Hepatocyte (in vitro differentiated cells): ENCODE results near the gene GDPD5. TPM values are rescaled to one million over a fixed set of nuclear protein-coding genes. Genes with fewer than 3 reads are reported as not detected.

Experiments
- DNase-seq: peaks from one replicate; pipeline ENCODE4 v3.0.0-alpha.2; 2016; ENCODE audit warnings: low spot score
- H2AFZ ChIP-seq: fragments of 200-600 bp; sonication (generic); 2 replicates; pipeline ENCODE4 v1.6.0; 2016; ENCODE audit warnings: antibody characterized with exemption, mild to moderate bottlenecking
- H3K27ac ChIP-seq: fragments of 200-600 bp; sonication (generic); 2 replicates; pipeline ENCODE4 v1.5.1; 2016; ENCODE audit warnings: mild to moderate bottlenecking
- H3K27me3 ChIP-seq: fragments of 200-600 bp; sonication (generic); 2 replicates; pipeline ENCODE4 v1.6.1; 2016
- H3K36me3 ChIP-seq: fragments of 200-600 bp; sonication (generic); replicated peaks from 2 replicates; pipeline ENCODE4 v1.5.1; 2016; ENCODE audit warnings: low read depth; ENCODE audit not compliant: insufficient read depth
- H3K4me1 ChIP-seq: fragments of 200-600 bp; sonication (generic); 2 replicates; pipeline ENCODE4 v1.5.1; 2016; ENCODE audit warnings: mild to moderate bottlenecking, moderate library complexity; ENCODE audit not compliant: insufficient read depth
- H3K4me2 ChIP-seq: fragments of 200-600 bp; sonication (generic); 2 replicates; pipeline ENCODE4 v1.6.0; 2016
- H3K4me3 ChIP-seq: fragments of 200-600 bp; sonication (generic); 2 replicates; pipeline ENCODE4 v1.5.1; 2016; ENCODE audit warnings: mild to moderate bottlenecking
- H3K79me2 ChIP-seq: fragments of 200-600 bp; sonication (generic); 2 replicates; pipeline ENCODE4 v1.6.0; 2017; ENCODE audit warnings: mild to moderate bottlenecking
- H3K9me2 ChIP-seq: fragments of 200-600 bp; sonication (generic); replicated peaks from 2 replicates; pipeline ENCODE4 v1.6.0; 2017; ENCODE audit warnings: mild to moderate bottlenecking; ENCODE audit not compliant: insufficient read depth
- H3K9me3 ChIP-seq: fragments of 200-600 bp; sonication (generic); 2 replicates; pipeline ENCODE4 v1.5.1; 2016; ENCODE audit warnings: low read depth, mild to moderate bottlenecking
- H4K20me1 ChIP-seq: fragments of 200-600 bp; sonication (generic); 2 replicates; pipeline ENCODE4 v1.6.0; 2016; ENCODE audit warnings: mild to moderate bottlenecking; ENCODE audit not compliant: insufficient read depth, poor library complexity, severe bottlenecking
- EZH2 ChIP-seq: fragments of 200-600 bp; sonication (generic); IDR thresholded peaks from 2 replicates; pipeline ENCODE4 v1.6.1; 2016; ENCODE audit warnings: antibody characterized with exemption, mild to moderate bottlenecking, borderline replicate concordance
- EZH2phosphoT487 ChIP-seq: fragments of 200-600 bp; sonication (generic); IDR thresholded peaks from one replicate; pipeline ENCODE4 v1.6.1; 2018; ENCODE audit warnings: antibody characterized with exemption, mild to moderate bottlenecking, low read depth, moderate library complexity; ENCODE audit not compliant: unreplicated experiment, severe bottlenecking
- WGBS: methylation state at CpG from one replicate; pipeline ENCODE4 v1.1.6; 2016; ENCODE audit warnings: low lambda C conversion rate; ENCODE audit errors: missing lambda C conversion rate; 5-methylcytosine and 5-hydroxymethylcytosine counted together
- polyA plus RNA-seq: library from polyadenylated mRNA; unstranded; fragments of >200 nt; fragmentation: Nextera tagmentation; extraction: Ambion mirVana; gene quantifications from 2 replicates; pipeline ENCODE4 v1.2.1, GENCODE V29; 2016
- total RNA-seq: library from RNA; depleted of rRNA; stranded (reverse); fragments of >200 nt; gene quantifications from 2 replicates; pipeline ENCODE4 v1.2.3, GENCODE V29; 2014
- TF ChIP-seq, protein P1 (sequence below): fragments of 200-600 bp; sonication (generic); IDR thresholded peaks from 2 replicates; pipeline ENCODE4 v1.5.1; 2016; ENCODE audit warnings: antibody characterized with exemption, mild to moderate bottlenecking; ENCODE audit not compliant: poor library complexity

Gene GDPD5
- total and polyA plus RNA-seq, 2 experiments from 2014 or later: 5.2 to 8.9 TPM

- no peaks in the 10 kb centered on the region for H3K36me3 ChIP-seq
- 83% methylated on average over 12 of the region's 13 CpGs for WGBS
Measured at GRCh38 chr11:75439495-75440120, 86.1 kb downstream of the GDPD5 start.

GRCh38 chr11:75439026-75439425, 86.7 kb downstream of the GDPD5 start:
- H2AFZ ChIP-seq: no peak overlapping the region
- no peak overlapping the region for H3K4me3 ChIP-seq
- H3K27me3 ChIP-seq: no peaks in the 10 kb centered on the region
- H3K79me2 ChIP-seq: no peaks in the 10 kb centered on the region
- no peak overlapping the region for H3K27ac ChIP-seq
- no peaks in the 10 kb centered on the region for H3K4me1 ChIP-seq
- no peaks in the 10 kb centered on the region for H3K9me2 ChIP-seq
- H4K20me1 ChIP-seq: no peaks in the 10 kb centered on the region
- 74% methylated on average over 13 of the region's 14 CpGs for WGBS
- H3K9me3 ChIP-seq: no peaks in the 10 kb centered on the region
- no peaks in the 10 kb centered on the region for H3K36me3 ChIP-seq
- TF ChIP-seq, protein P1, sequence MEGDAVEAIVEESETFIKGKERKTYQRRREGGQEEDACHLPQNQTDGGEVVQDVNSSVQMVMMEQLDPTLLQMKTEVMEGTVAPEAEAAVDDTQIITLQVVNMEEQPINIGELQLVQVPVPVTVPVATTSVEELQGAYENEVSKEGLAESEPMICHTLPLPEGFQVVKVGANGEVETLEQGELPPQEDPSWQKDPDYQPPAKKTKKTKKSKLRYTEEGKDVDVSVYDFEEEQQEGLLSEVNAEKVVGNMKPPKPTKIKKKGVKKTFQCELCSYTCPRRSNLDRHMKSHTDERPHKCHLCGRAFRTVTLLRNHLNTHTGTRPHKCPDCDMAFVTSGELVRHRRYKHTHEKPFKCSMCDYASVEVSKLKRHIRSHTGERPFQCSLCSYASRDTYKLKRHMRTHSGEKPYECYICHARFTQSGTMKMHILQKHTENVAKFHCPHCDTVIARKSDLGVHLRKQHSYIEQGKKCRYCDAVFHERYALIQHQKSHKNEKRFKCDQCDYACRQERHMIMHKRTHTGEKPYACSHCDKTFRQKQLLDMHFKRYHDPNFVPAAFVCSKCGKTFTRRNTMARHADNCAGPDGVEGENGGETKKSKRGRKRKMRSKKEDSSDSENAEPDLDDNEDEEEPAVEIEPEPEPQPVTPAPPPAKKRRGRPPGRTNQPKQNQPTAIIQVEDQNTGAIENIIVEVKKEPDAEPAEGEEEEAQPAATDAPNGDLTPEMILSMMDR: no peak
- TF ChIP-seq EZH2phosphoT487 (no peak), EZH2 (no peak)
- no peak overlapping the region for H3K4me2 ChIP-seq
- DNase-seq: no peak

More at GRCh38 chr11:75439495-75440120, 86.1 kb downstream of the GDPD5 start:
- Histone ChIP-seq H3K4me1 (no peaks in the 10 kb centered on the region), H3K9me2 (no peaks in the 10 kb centered on the region), H3K27ac (no peak overlapping the region), H3K9me3 (no peaks in the 10 kb centered on the region), H3K4me2 (no peak overlapping the region), H3K4me3 (no peak overlapping the region), H3K79me2 (no peaks in the 10 kb centered on the region), H4K20me1 (no peaks in the 10 kb centered on the region), H2AFZ (no peak overlapping the region), H3K27me3 (no peaks in the 10 kb centered on the region)
- no peak for TF ChIP-seq EZH2
- no peak for TF ChIP-seq EZH2phosphoT487
- TF ChIP-seq, protein P1: no peak
- DNase-seq: no peak

GRCh38 chr11:75437966-75438659, 87.6 kb downstream of the GDPD5 start:
- no peaks in the 10 kb centered on the region for H3K36me3 ChIP-seq
- no peak overlapping the region for H3K4me2 ChIP-seq
- H3K27ac ChIP-seq: no peak overlapping the region
- H2AFZ ChIP-seq: no peak overlapping the region
- no peaks in the 10 kb centered on the region for H3K9me3 ChIP-seq
- peaks cover 8% of the 10 kb centered on the region for H3K27me3 ChIP-seq
- no peak overlapping the region for H3K4me3 ChIP-seq
- DNase-seq: no peak
- H3K79me2 ChIP-seq: no peaks in the 10 kb centered on the region
- H4K20me1 ChIP-seq: no peaks in the 10 kb centered on the region
- TF ChIP-seq, protein P1: no peak
- TF ChIP-seq EZH2phosphoT487 (no peak), EZH2 (no peak)
- 94% methylated on average over 13 of the region's 13 CpGs for WGBS
- no peaks in the 10 kb centered on the region for H3K4me1 ChIP-seq
- H3K9me2 ChIP-seq: no peaks in the 10 kb centered on the region
